KBM-7 (cell line): ENCODE measurements around the gene C2orf69.
A peak's percentile ranks its signal among the peaks of the same experiment; 100 is the strongest.

Source experiments
- DNase-seq: peaks from one replicate; pipeline ENCODE4 v3.0.0-alpha.2; 2015
- in situ Hi-C: fragments of 300-500 bp; cut with MboI; formaldehyde crosslinking; loops from 2 replicates; pipeline ENCODE4 v1.14.3; 2020; ENCODE audit warnings: low sequenced_read_pairs, low pct_unique_long_range_greater_than_20kb, mixed read lengths

C2orf69 gene

GRCh38 chr2:199911052-199911876, at the start of gene C2orf69:
Gene C2orf69 (plus strand): TSS chr2:199911293. CDS start chr2:199911439, 146 bp downstream.
- peak; percentile 99 for DNase-seq
- in situ Hi-C loops: no loop called here

- no peak for DNase-seq
- in situ Hi-C loops: no loop called here
Observed at GRCh38 chr2:199862788-199863187, 48.3 kb upstream of the C2orf69 start.

- no peak for DNase-seq
- in situ Hi-C loops: no loop called here
Observed at GRCh38 chr2:199865905-199866304, 45.2 kb upstream of the C2orf69 start.

- in situ Hi-C loops: no loop called here
- no peak for DNase-seq
Observed at GRCh38 chr2:199868431-199869226, 42.5 kb upstream of the C2orf69 start.

- no peak for DNase-seq
- in situ Hi-C loops: no loop called here
Observed at GRCh38 chr2:199869227-199869541, 41.9 kb upstream of the C2orf69 start.

- no peak for DNase-seq
- in situ Hi-C loops: no loop called here
Observed at GRCh38 chr2:199869653-199870052, 41.4 kb upstream of the C2orf69 start.

GRCh38 chr2:199870581-199870980, 40.5 kb upstream of the C2orf69 start:
- DNase-seq: no peak
- in situ Hi-C loops: no loop called here

- in situ Hi-C loops: no loop called here
- DNase-seq: no peak
Observed at GRCh38 chr2:199874209-199874608, 36.9 kb upstream of the C2orf69 start.

- in situ Hi-C loops: no loop called here
- DNase-seq: no peak
Observed at GRCh38 chr2:199875400-199875799, 35.7 kb upstream of the C2orf69 start.

- no peak for DNase-seq
- in situ Hi-C loops: no loop called here
Observed at GRCh38 chr2:199882667-199883066, 28.4 kb upstream of the C2orf69 start.

GRCh38 chr2:199883474-199884212, 27.4 kb upstream of the C2orf69 start:
- no peak for DNase-seq
- in situ Hi-C loops: no loop called here

GRCh38 chr2:199895406-199895805, 15.7 kb upstream of the C2orf69 start:
- no peak for DNase-seq
- in situ Hi-C loops: no loop called here

GRCh38 chr2:199896617-199897016, 14.5 kb upstream of the C2orf69 start:
- DNase-seq: no peak
- in situ Hi-C loops: no loop called here

- in situ Hi-C loops: no loop called here
- DNase-seq: no peak
Observed at GRCh38 chr2:199901942-199902341, 9.2 kb upstream of the C2orf69 start.

GRCh38 chr2:199902486-199903110, 8.5 kb upstream of the C2orf69 start:
- DNase-seq: peak; percentile 22
- in situ Hi-C loops: no loop called here

GRCh38 chr2:199903111-199903510, 8.0 kb upstream of the C2orf69 start:
- DNase-seq: no peak

GRCh38 chr2:199907008-199907714, 3.9 kb upstream of the C2orf69 start:
- in situ Hi-C loops: no loop called here

More at GRCh38 chr2:199903111-199903510, 8.0 kb upstream of the C2orf69 start:
- in situ Hi-C loops: no loop called here

GRCh38 chr2:199910338-199911051, 598 bp upstream of the C2orf69 start:
- in situ Hi-C loops: no loop called here
- DNase-seq: no peak

More at GRCh38 chr2:199907008-199907714, 3.9 kb upstream of the C2orf69 start:
- peak; percentile 63 for DNase-seq
